Activated effector memory CD4-positive, alpha-beta T cell treated with Interleukin-2 at 50 U/mL for 16 hours (primary cell): ENCODE measurements around the gene MATR3.
A peak's percentile ranks its signal among the peaks of the same experiment; 100 is the strongest.

Experiments
- DNase-seq: peaks from one replicate; pipeline ENCODE4 v3.0.0-alpha.2; 2020

MATR3 gene

GRCh38 chr5:139273572-139274289 is 19.8 kb upstream of the MATR3 start:
- DNase-seq, result peak; percentile 83

- DNase-seq, result no peak
Observed at GRCh38 chr5:139275536-139275935, 18.0 kb upstream of the MATR3 start.

DNA sequence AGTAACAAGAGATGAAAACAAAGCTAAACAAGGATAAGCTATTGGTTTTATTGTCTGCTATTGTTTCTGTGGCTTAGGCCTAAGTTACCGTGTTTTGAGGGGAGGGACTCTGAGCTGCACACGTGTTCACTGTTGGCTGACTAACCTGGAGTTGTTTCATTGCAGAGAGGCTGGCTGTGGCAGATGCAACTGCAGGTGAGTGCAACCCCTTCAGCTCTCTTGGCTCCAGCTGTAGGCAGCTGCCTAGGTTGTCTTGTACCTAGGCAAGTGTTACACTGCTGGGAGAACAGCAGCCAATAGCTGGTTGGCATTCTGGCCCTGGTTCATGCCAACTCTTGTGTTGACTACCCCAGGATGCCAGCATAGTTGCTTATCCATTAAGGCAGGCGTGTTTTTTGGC is 17.6 kb upstream of the MATR3 start:
- DNase-seq, result no peak

DNA sequence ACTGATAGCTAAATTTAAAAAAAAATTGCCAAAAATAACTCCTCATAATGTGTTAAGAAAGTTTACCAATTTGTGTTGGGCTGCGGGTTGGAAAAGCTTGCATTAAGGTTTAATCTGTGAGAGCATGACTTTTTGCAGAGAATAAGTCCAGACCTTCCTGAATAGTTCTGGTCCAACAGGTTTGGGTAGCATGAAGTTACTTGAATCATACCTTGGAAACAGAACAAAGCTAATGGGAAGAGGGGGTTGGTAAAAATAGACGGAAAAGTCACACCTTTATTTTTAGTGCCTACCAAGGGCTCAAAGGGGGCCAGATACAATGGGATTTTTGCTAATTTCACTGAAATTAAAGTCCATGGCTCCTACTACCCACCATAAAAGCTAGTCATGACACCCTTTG is 17.1 kb upstream of the MATR3 start:
- DNase-seq, result no peak

GRCh38 chr5:139277171-139277570 is 16.4 kb upstream of the MATR3 start:
- no peak for DNase-seq

GRCh38 chr5:139278540-139279274 is 14.8 kb upstream of the MATR3 start:
- DNase-seq, result no peak

DNA sequence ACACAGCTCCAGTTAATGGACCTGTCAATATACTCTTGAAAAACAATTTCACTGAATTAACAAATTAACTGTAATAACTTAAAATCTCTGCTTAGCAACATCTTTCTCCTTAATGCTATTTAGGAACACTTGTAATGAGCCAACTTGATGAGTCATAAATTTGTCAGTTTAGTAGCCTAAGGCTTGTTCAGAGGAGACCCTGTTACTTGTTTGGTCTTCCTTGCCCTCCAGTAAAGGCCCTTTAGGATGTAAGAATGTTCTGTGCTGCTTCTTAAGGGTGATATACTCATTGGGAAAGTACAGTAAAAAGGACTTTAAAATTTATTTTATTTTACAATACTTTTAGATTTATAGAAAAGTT is 11.4 kb upstream of the MATR3 start:
- DNase-seq, result no peak

DNA sequence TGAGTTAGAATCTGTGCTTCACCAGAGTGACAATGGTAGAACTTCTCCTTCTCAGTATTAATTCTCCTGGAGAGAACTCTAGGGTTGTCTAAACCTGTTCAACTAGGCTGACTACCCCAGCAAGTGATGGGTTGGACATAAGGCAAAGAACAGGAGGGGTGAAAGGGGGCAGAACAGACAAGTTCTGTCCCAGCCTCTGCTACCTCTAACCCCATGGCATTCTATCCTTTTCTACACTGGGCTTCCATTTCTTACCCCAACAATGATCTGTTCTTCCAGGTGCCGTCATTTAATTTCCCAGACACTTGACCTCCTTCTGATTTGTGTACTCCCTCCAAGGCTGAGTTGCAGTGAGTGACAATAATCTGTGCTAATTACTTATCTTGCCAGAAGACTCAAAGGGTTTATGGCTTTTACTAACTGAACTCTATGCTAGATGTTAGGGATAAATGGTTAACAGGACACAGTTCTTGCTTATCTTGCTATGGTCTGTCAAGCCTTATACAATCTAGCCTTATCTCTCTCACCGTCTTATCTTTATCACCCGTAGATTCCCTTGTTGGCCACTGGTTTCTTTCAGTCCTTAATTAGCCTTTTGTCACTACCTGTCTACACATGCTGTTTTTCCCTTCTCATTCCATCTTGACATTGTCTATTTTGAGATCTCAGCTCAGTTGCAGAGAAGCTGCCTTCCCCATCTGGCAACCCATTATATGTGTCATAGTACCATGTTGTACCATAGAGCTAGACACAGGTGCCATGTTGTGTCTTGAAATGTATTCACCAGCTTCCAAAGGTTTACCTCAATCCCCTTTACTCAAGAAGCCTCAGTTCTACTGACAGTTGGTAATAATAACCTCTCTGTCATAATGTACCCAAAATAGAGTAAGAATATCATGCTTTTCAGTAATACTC is 10.0 kb upstream of the MATR3 start:
- no peak for DNase-seq

- DNase-seq, result no peak
Observed at GRCh38 chr5:139284295-139284694, 9.2 kb upstream of the MATR3 start.

DNA sequence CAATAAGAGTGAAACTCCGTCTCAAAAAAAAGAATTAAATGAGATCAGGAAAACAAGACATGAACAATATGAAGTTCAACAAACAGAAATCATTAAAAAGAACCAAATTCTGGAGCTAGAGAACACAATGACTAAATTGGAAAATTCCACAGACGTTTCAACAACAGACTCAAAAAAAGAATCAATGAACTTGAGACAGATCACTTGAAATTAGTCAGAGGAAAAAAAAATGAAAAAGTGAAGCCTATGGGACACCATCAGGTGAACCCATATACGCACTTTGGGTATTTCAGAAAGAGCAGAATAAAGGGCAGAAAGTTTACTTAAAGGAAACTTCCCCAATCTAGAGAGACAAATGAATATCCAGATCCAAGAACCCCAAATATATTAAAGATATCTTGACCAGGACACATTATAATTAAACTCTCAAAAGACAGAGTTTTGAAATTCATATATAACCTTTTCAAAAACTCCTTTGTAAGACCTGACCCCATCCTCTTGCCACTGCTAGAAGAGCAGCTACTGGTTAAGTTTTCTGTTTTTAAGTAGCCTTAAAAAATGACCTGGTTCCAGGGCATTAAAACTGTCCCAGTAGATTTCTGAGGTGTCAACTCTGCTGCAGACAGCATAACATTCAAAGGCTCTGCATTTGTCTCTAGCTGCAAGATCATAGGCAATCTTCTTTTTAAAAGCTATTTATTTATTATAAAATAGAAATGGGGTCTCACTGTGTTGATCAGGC is 7.7 kb upstream of the MATR3 start:
- DNase-seq, result no peak

GRCh38 chr5:139287890-139288635 is 5.5 kb upstream of the MATR3 start:
- DNase-seq, result no peak

DNA sequence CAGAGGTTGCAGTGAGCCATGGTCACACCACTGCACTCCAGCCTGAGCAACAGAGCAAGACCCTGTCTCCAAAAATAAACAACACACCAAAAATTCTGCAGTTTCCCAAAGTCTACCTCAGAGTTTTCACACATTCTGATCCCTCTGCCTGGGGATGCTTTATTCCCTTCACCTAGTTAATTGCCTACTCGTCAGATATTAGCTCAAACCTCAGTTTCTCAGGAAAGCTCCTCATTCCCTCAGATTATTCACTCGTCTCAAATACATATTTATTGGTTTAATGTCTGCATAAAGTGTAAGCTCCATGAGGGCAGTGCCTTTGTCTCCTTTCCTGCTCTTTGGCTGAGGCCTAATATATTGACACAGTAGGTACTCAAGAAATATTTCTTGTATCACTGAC is 2.5 kb upstream of the MATR3 start:
- no peak for DNase-seq

GRCh38 chr5:139293202-139293506 is 386 bp upstream of the MATR3 start:
- DNase-seq, result no peak

GRCh38 chr5:139294374-139295165 is 1.0 kb downstream of the MATR3 start:
- DNase-seq, result peak; percentile 43

DNA sequence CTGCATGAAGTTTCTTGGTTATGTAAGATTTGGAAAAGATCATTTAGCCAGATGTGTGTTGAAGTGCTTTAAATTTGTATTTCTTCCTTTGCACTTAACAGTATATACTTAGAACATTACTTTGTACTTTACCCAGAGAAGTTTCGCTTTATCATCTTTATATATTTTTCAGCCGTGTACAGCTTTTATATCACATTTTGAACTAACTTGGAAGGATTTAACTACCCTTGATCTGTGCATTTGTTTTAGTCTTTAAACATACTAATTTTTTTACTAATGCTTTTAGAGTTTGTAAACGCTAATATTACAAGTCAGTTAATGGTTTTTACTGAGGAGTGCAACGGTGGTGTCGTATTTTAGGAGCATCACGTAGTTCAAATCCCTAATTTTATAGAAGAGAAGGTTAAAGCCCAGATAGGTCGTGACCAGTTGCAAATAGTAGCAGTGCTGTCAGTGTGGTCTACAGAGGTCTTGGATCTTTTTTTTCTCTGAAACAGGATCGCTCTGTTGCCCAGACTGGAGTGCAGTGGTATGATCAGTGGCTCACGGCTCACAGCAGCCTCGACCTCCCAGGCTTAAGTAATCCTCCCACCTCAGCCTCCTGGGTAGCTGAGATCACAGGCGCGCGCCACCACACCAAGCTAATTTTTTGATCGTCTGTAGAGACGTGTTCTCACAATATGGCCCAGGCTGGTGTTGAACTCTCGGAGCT is 2.0 kb downstream of the MATR3 start:
- no peak for DNase-seq

DNA sequence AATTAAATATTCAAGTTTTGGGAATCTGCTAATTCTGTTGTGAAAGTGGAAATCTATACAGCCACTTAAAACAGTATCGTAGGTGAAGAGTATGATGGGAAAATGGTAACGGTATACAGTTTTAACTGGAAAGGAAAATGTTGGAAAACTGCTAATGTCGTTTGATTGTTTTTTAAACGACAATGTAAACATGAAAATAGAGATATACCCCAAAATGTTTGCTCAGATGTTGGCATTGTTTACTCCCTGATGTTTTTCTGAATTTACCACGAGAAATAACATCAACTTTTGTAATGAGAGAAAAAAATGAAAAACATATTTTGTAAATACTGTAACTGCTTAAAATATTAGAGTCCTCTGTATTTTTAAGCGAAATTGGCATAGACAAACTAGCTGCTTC is 2.7 kb downstream of the MATR3 start:
- DNase-seq, result no peak

GRCh38 chr5:139296862-139297326 is 3.4 kb downstream of the MATR3 start:
- no peak for DNase-seq

- DNase-seq, result no peak
Observed at GRCh38 chr5:139297439-139298133, 4.0 kb downstream of the MATR3 start.

- no peak for DNase-seq
Observed at GRCh38 chr5:139298242-139298641, 4.7 kb downstream of the MATR3 start.

DNA sequence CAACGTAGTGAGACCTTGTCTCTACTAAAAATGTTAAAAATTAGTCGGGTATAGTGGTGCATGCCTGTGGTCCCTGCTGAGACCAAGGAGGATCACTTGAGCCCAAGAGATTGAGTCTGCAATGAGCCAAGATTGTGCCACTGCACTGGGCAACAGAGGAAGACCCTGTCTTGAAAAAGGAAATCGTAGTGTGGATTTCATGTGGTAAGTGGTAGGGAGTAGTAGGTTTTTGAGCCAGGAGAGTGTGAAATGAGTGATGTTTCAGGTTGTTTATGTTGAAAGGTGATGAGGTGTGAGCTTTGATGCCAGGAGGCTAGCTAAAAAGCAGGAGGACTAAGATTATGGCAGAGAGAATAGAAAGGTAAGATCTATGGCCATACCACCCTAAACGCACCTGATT is 5.9 kb downstream of the MATR3 start:
- DNase-seq, result no peak
